Fibroblast of lung (primary cell): ENCODE results near the gene NOC4L.

ENCODE experiments used
- EZH2 ChIP-seq: IDR thresholded peaks from 2 replicates; pipeline ENCODE4 v1.5.1; 2012; ENCODE audit warnings: low read length, control low read depth, mild to moderate bottlenecking; ENCODE audit errors: missing control alignments
- TF ChIP-seq, protein P1 (sequence below), 2 donors: IDR thresholded peaks in 1 of 2; conservative IDR thresholded peaks in 1 of 2; 1 replicate in 1 of 2; 2 replicates in 1 of 2; pipeline ENCODE4 v1.5.1; 2011 to 2012; ENCODE audit warnings: low read length in 2 of 2, control low read depth in 1 of 2, inconsistent platforms in 1 of 2, low read depth in 1 of 2, mild to moderate bottlenecking in 1 of 2

DNA sequence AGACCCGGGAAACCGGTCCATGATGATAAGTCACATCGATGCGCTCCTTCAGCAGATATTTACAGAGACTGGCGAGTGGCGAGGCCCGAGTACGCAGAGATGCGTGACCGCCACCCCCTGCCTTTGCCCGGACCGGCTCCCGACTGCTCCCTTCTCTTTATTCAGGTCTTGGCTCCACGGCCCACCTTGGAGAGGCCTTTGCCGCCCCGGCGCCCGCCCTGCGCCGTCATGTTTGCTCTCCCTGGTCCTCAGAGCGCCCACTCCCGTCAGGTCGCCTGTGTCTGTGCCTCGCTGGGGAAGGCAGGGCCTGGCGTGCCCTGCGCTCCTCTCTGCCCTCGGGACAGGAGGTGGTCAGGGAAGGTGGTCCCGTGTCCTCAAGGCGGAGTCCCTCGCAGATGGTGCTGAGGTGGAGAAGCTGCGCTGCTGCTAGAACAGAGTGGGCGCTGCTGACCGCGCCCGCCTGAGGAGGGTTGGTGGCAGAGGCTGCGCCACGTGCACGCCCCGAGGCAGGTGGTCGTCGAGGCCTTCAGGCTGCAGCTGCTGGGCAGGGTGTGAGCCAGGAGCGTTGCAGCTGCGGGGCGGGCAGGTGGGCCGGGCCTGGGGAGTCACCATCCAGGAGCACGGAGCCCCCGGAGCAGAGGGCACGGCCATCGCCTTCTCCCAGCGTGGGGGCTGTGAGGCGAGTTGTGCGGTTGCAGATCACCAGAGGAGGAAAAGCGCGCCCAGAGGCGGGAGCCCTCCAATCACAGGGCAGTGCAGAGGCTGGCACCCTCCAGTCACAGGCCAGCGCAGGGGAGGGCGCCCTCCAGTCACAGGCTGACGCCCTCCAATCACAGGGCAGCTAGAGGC is 27.3 kb upstream of the NOC4L start:
- TF ChIP-seq, protein P1, sequence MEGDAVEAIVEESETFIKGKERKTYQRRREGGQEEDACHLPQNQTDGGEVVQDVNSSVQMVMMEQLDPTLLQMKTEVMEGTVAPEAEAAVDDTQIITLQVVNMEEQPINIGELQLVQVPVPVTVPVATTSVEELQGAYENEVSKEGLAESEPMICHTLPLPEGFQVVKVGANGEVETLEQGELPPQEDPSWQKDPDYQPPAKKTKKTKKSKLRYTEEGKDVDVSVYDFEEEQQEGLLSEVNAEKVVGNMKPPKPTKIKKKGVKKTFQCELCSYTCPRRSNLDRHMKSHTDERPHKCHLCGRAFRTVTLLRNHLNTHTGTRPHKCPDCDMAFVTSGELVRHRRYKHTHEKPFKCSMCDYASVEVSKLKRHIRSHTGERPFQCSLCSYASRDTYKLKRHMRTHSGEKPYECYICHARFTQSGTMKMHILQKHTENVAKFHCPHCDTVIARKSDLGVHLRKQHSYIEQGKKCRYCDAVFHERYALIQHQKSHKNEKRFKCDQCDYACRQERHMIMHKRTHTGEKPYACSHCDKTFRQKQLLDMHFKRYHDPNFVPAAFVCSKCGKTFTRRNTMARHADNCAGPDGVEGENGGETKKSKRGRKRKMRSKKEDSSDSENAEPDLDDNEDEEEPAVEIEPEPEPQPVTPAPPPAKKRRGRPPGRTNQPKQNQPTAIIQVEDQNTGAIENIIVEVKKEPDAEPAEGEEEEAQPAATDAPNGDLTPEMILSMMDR (conservative IDR thresholded peaks at IDR 0.05 in 1 of 2, IDR thresholded peaks at IDR 0.05 in 1 of 2; ENCODE audit: low read depth in 1 of 2, low read length in 2 of 2) = no peak
- TF ChIP-seq EZH2 = no peak
